ACC112 (cell line): ENCODE measurements around the gene FHL3.

Experiments used
- H2AFZ ChIP-seq: fragments of 200-600 bp; sonication (generic); one replicate; pipeline ENCODE4 v1.6.0; 2017; ENCODE audit warnings: antibody characterized with exemption, low read length; ENCODE audit not compliant: unreplicated experiment
- H3K27ac ChIP-seq: fragments of 200-600 bp; sonication (generic); 2 replicates; pipeline ENCODE4 v1.5.1; 2014; ENCODE audit warnings: low read depth, mild to moderate bottlenecking, antibody characterized with exemption, low read length, moderate library complexity
- H3K27me3 ChIP-seq: fragments of 200-600 bp; sonication (generic); 2 replicates; pipeline ENCODE4 v1.6.1; 2014; ENCODE audit warnings: mild to moderate bottlenecking, antibody characterized with exemption, low read length, moderate library complexity, mixed read lengths; ENCODE audit not compliant: insufficient read depth
- H3K36me3 ChIP-seq: fragments of 200-600 bp; sonication (generic); 2 replicates; pipeline ENCODE4 v1.6.1; 2016; ENCODE audit warnings: mild to moderate bottlenecking, antibody characterized with exemption, low read length, moderate library complexity, mixed read lengths; ENCODE audit not compliant: insufficient read depth
- H3K4me1 ChIP-seq: fragments of 200-600 bp; sonication (generic); one replicate; pipeline ENCODE4 v1.6.1; 2016; ENCODE audit warnings: low read length, mixed read lengths; ENCODE audit not compliant: insufficient read depth, unreplicated experiment, control insufficient read depth
- H3K4me3 ChIP-seq: fragments of 200-600 bp; sonication (generic); 2 replicates; pipeline ENCODE4 v1.5.1; 2014; ENCODE audit warnings: mild to moderate bottlenecking, low read depth, low read length
- H3K79me2 ChIP-seq: fragments of 200-600 bp; sonication (generic); one replicate; pipeline ENCODE4 v1.6.0; 2016; ENCODE audit warnings: low read length; ENCODE audit not compliant: control insufficient read depth, unreplicated experiment, insufficient read depth

FHL3 gene

GRCh38 chr1:38022810-38023209 lies 17.5 kb upstream of the FHL3 start:
- H3K79me2 ChIP-seq: peaks cover 16% of the 10 kb centered on the region
- H3K4me1 ChIP-seq: no peaks in the 10 kb centered on the region
- no peak overlapping the region for H2AFZ ChIP-seq
- H3K4me3 ChIP-seq: no peak overlapping the region
- H3K27ac ChIP-seq: no peak overlapping the region
- H3K36me3 ChIP-seq: peaks cover 47% of the 10 kb centered on the region
- H3K27me3 ChIP-seq: no peaks in the 10 kb centered on the region

GRCh38 chr1:38021969-38022368 lies 16.7 kb upstream of the FHL3 start:
- H3K36me3 ChIP-seq: peaks cover 51% of the 10 kb centered on the region
- H3K4me1 ChIP-seq: no peaks in the 10 kb centered on the region
- H3K79me2 ChIP-seq: peaks cover 23% of the 10 kb centered on the region
- H3K27ac ChIP-seq: no peak overlapping the region
- H3K27me3 ChIP-seq: no peaks in the 10 kb centered on the region
- no peak overlapping the region for H3K4me3 ChIP-seq
- H2AFZ ChIP-seq: no peak overlapping the region

- H3K27ac ChIP-seq: no peak overlapping the region
- H3K36me3 ChIP-seq: peaks cover 53% of the 10 kb centered on the region
Measured at GRCh38 chr1:38020396-38020795, 15.1 kb upstream of the FHL3 start.

GRCh38 chr1:38018864-38019343 lies 13.6 kb upstream of the FHL3 start:
- no peak overlapping the region for H3K27ac ChIP-seq
- peaks cover 45% of the 10 kb centered on the region for H3K36me3 ChIP-seq
- no peak overlapping the region for H3K4me3 ChIP-seq
- peaks cover 19% of the 10 kb centered on the region for H3K4me1 ChIP-seq
- H3K27me3 ChIP-seq: no peaks in the 10 kb centered on the region
- H3K79me2 ChIP-seq: peaks cover 54% of the 10 kb centered on the region
- no peak overlapping the region for H2AFZ ChIP-seq

More at GRCh38 chr1:38020396-38020795, 15.1 kb upstream of the FHL3 start:
- Histone ChIP-seq H3K4me1 (peaks cover 7% of the 10 kb centered on the region), H3K27me3 (no peaks in the 10 kb centered on the region), H3K4me3 (no peak overlapping the region), H2AFZ (no peak overlapping the region), H3K79me2 (peaks cover 39% of the 10 kb centered on the region)

- peaks cover 33% of the 10 kb centered on the region for H3K4me1 ChIP-seq
- peaks cover 27% of the 10 kb centered on the region for H3K36me3 ChIP-seq
- H3K27me3 ChIP-seq: no peaks in the 10 kb centered on the region
- peak overlapping the region; percentile 6; the same call in 1 of the 2 replicates for H3K4me3 ChIP-seq
- peaks cover 69% of the 10 kb centered on the region for H3K79me2 ChIP-seq
- H3K27ac ChIP-seq: peak overlapping the region; percentile 67
- H2AFZ ChIP-seq: no peak overlapping the region
Measured at GRCh38 chr1:38015978-38016725, 10.8 kb upstream of the FHL3 start.

GRCh38 chr1:38014724-38015424 lies 9.6 kb upstream of the FHL3 start:
- Histone ChIP-seq H3K79me2 (peaks cover 68% of the 10 kb centered on the region), H2AFZ (no peak overlapping the region), H3K4me1 (peaks cover 34% of the 10 kb centered on the region), H3K36me3 (peaks cover 18% of the 10 kb centered on the region), H3K4me3 (no peak overlapping the region), H3K27me3 (no peaks in the 10 kb centered on the region), H3K27ac (no peak overlapping the region)

- Histone ChIP-seq H3K36me3 (peaks cover 14% of the 10 kb centered on the region), H3K4me3 (peak overlapping the region; percentile 90), H2AFZ (no peak overlapping the region), H3K4me1 (peaks cover 40% of the 10 kb centered on the region), H3K27me3 (no peaks in the 10 kb centered on the region), H3K27ac (no peak overlapping the region), H3K79me2 (peaks cover 65% of the 10 kb centered on the region)
Measured at GRCh38 chr1:38014171-38014570, 8.9 kb upstream of the FHL3 start.

GRCh38 chr1:38013227-38013622 lies 7.9 kb upstream of the FHL3 start:
- no peak overlapping the region for H2AFZ ChIP-seq
- peaks cover 59% of the 10 kb centered on the region for H3K79me2 ChIP-seq

GRCh38 chr1:38012363-38013226 lies 7.3 kb upstream of the FHL3 start, which contains the start of gene UTP11:
TSS of gene UTP11 (plus strand) at chr1:38012734. CDS start at chr1:38012803, 69 bp downstream.
- H3K27me3 ChIP-seq: no peaks in the 10 kb centered on the region
- H3K36me3 ChIP-seq: peaks cover 12% of the 10 kb centered on the region
- H3K4me1 ChIP-seq: peaks cover 46% of the 10 kb centered on the region
- peak within 1 kb of the TSS; percentile 90 for H2AFZ ChIP-seq
- peak within 1 kb of the TSS; percentile 90 for H3K4me3 ChIP-seq
- H3K27ac ChIP-seq: peak within 1 kb of the TSS; percentile 88
- H3K79me2 ChIP-seq: peaks cover 55% of the 10 kb centered on the region

More at GRCh38 chr1:38013227-38013622, 7.9 kb upstream of the FHL3 start:
- Histone ChIP-seq H3K4me1 (peaks cover 46% of the 10 kb centered on the region), H3K36me3 (peaks cover 12% of the 10 kb centered on the region), H3K27ac (peak overlapping the region; percentile 88), H3K4me3 (peak overlapping the region; percentile 90), H3K27me3 (no peaks in the 10 kb centered on the region)

GRCh38 chr1:38009841-38010180 lies 4.5 kb upstream of the FHL3 start:
- Histone ChIP-seq H3K27me3 (no peaks in the 10 kb centered on the region), H3K27ac (peak overlapping the region; percentile 82; the same call in 1 of the 2 replicates), H2AFZ (no peak overlapping the region), H3K4me1 (peaks cover 35% of the 10 kb centered on the region), H3K36me3 (no peaks in the 10 kb centered on the region), H3K79me2 (peaks cover 30% of the 10 kb centered on the region), H3K4me3 (no peak overlapping the region)
